Measurements from ENCODE around the gene FAM107A.

Gene FAM107A

DNA sequence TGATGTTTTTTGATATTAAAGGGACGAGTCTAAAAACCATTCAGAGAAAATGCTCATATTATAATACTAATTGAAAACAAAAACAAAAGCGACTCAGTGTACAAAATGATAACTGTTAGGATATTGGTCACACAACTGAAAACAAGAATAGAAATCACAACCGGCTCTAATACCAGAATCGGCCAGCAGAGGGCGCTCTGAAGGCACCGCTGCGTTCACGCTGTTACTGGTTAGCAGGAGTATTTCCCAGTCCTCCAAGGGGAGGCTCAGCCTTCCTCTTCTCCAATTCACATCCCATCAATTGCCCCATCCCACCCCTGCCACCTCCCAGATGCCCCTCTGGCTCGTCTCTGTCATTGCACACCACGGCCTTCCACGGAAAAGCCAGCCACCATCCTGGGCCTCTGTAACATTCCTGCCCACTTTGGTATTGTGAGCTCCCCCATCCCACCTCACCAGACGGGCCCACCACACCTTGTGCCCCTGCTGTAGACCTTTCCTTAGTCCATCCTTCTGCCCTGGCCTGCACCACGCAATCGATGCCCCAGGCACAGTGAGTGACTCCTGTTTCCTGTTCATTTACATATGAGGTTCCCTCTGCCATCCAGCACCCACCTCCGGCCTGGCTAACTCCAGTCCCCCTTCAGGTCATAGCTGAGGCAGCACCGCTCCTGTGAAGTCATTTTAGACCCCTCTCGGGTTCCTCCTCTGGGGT is 8.5 kb downstream of the FAM107A start:
- peak; percentile 62 for DNase-seq (ENCODE audit: low read depth)
- TF ChIP-seq MAX (IDR thresholded peaks at IDR 0.05; ENCODE audit: low read depth, low read length), result no peak
- no peak for TF ChIP-seq MYC (IDR thresholded peaks at IDR 0.05; ENCODE audit: low read depth, low read length)
- TF ChIP-seq CTCF (IDR thresholded peaks at IDR 0.05; ENCODE audit: low read depth, low read length), result peak; percentile 74
- no peak for TF ChIP-seq POLR2A (IDR thresholded peaks at IDR 0.05; ENCODE audit: extremely low read depth, insufficient read length)
- H3K4me3 ChIP-seq (ENCODE audit: low read depth, low read length), result no peak overlapping the region

DNA sequence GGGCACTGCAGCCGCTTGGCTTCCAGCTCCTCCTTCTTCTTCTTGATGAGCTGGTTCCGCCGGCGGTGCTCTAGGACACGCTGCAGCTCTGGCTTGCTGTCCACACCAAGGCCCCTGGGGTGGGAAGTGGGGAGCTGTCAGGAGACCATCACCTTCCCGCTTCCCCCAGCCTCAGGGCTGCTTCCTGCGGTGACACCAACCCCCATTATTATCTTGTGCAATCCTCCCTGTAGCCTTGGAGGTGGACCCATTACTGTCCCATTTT is 10.0 kb downstream of the FAM107A start:
- TF ChIP-seq CTCF (IDR thresholded peaks at IDR 0.05; ENCODE audit: low read depth, low read length), result no peak
- TF ChIP-seq MAX (IDR thresholded peaks at IDR 0.05; ENCODE audit: low read depth, low read length), result no peak
- no peak for TF ChIP-seq POLR2A (IDR thresholded peaks at IDR 0.05; ENCODE audit: extremely low read depth, insufficient read length)
- TF ChIP-seq MYC (IDR thresholded peaks at IDR 0.05; ENCODE audit: low read depth, low read length), result no peak
- no peak for DNase-seq (ENCODE audit: low read depth)
- H3K4me3 ChIP-seq (ENCODE audit: low read depth, low read length), result no peak overlapping the region

DNA sequence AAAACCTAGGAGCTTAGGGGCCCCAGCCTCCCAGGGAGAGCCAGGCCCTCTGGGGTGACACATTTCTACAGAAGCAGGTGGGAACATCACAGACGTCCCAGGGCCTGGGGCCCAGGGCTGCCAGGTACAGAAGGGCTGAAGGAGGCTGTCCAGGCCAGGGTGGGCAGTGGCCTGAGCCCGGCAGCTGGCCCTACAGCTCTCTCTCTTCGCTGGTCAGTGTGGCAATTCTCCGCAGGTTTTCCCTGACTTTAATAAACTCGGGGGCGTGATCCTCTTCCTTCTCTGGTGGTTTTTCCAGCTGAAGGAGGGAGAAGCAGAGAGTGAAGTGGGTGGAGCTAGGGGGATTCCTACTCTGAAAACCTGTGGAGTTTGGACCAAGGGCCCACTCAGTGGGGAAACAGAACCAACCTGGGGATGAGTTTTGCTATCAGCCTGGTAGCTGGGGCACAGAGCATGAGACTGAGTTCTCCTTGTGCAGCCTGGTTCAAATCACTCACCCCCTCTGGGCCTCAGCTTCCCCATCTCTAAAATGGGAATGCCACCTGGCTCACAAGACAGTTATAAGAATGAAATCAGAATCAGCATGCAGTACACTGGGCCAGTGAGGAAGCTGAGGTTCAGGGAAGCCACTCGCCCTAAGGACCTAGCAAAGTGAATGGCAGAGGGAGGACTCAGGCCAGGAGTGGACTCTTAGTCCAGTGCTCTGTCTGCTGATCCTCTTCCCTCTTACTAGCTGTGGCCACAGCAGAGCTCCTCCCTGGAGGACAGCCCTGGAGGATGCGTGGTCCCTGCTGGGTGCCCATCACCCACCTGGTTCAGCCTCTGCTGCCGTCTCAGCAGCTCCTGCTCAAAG is 10.6 kb downstream of the FAM107A start:
- no peak for DNase-seq (ENCODE audit: low read depth)
- no peak for TF ChIP-seq CTCF (IDR thresholded peaks at IDR 0.05; ENCODE audit: low read depth, low read length)
- no peak for TF ChIP-seq MYC (IDR thresholded peaks at IDR 0.05; ENCODE audit: low read depth, low read length)
- no peak for TF ChIP-seq MAX (IDR thresholded peaks at IDR 0.05; ENCODE audit: low read depth, low read length)
- no peak for TF ChIP-seq POLR2A (IDR thresholded peaks at IDR 0.05; ENCODE audit: extremely low read depth, insufficient read length)

DNA sequence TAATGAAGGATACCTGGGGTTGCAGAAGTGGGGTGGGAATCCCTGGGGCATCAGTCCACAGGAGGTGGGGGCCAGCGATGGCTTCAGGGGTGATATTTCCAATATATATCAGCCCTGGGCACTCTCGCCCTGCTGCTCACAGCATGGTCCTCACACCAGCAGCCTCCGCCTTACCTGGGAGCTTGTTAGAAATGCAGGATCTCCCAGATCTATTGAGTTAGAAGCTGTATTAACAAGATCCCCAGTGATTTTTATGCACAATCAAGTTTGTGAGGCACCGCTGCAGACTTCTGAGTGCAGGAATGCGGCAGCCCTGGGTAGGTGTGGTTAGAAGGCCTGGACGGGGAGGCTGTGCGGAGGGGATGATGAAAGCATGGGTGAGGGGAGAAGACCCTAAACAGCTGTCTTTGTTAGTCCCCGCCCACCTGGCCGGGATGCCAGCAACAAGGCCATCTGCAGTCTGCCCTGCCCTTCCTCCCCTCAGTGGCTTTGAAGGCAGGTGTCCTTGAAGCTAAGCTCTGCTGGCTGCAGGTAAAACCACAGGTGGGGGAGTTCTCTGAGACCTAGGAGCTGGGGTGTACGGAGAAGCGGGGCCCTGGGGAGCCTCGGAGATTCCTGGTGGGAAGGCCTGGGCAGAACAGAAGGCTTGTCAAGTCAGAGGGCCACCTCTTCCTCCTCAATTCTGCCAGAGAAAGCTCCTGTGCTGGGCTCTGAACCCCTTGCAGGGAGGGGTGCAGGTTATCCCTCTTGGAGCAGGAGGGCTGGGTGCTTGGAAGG is 11.4 kb downstream of the FAM107A start:
- TF ChIP-seq MYC (IDR thresholded peaks at IDR 0.05; ENCODE audit: low read depth, low read length) (no peak), POLR2A (IDR thresholded peaks at IDR 0.05; ENCODE audit: extremely low read depth, insufficient read length) (no peak), MAX (IDR thresholded peaks at IDR 0.05; ENCODE audit: low read depth, low read length) (no peak), CTCF (IDR thresholded peaks at IDR 0.05; ENCODE audit: low read depth, low read length) (no peak)
- no peak for DNase-seq (ENCODE audit: low read depth)
- no peak overlapping the region for H3K4me3 ChIP-seq (ENCODE audit: low read depth, low read length)

More for the DNA sequence above, 10.6 kb downstream of the FAM107A start:
- H3K4me3 ChIP-seq (ENCODE audit: low read depth, low read length), result no peak overlapping the region

DNA sequence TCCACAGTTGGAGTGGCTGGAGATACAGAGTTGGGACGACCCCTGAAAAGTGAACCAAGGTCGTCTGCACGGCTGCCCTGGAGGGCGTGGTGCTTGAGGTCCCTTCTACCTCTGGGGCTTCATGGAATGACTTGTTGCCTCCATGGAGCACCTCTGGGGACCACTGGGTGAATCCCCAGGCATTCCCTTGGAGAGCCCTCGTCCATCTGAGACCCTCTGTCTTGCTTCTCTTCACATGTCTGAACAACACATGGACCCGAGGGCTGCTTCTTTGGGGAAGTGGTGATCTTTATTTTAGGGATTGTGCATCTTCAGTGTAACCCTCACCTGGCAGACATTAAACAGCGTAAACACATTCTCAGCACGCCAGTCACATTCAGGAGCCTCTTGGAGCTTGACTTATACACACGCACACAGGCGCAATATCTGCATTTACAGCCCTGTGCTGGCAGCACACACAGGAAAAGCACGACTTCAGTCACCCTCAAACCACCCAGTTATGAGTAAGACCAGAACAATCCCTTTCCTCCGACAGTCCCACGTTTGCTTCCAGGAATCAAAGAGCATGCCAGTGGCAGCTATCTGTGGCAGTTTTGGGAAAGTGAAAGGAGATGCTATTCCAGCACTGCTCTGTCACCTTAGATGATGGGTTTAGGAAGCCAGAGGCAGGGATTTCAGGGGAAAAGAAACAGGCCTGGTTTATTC is 12.6 kb downstream of the FAM107A start:
- DNase-seq (ENCODE audit: low read depth), result no peak
- no peak overlapping the region for H3K4me3 ChIP-seq (ENCODE audit: low read depth, low read length)
- no peak for TF ChIP-seq POLR2A (IDR thresholded peaks at IDR 0.05; ENCODE audit: extremely low read depth, insufficient read length)
- TF ChIP-seq MAX (IDR thresholded peaks at IDR 0.05; ENCODE audit: low read depth, low read length), result no peak
- TF ChIP-seq MYC (IDR thresholded peaks at IDR 0.05; ENCODE audit: low read depth, low read length), result no peak
- no peak for TF ChIP-seq CTCF (IDR thresholded peaks at IDR 0.05; ENCODE audit: low read depth, low read length)

All from NB4 (cell line).